ENCODE measurements around the gene ENPP1. TPM values are rescaled to one million over a fixed set of nuclear protein-coding genes. Genes with fewer than 3 reads are reported as not detected.
"Not testable (repeated sequence)": the region's sequence is repeated elsewhere in the genome, so short reads cannot be mapped to it uniquely, and the experiment has no call there.

Gene ENPP1
- total RNA-seq, 3 donors from 2014 or later, result 0.32 to 0.52 (median 0.51) TPM

DNA sequence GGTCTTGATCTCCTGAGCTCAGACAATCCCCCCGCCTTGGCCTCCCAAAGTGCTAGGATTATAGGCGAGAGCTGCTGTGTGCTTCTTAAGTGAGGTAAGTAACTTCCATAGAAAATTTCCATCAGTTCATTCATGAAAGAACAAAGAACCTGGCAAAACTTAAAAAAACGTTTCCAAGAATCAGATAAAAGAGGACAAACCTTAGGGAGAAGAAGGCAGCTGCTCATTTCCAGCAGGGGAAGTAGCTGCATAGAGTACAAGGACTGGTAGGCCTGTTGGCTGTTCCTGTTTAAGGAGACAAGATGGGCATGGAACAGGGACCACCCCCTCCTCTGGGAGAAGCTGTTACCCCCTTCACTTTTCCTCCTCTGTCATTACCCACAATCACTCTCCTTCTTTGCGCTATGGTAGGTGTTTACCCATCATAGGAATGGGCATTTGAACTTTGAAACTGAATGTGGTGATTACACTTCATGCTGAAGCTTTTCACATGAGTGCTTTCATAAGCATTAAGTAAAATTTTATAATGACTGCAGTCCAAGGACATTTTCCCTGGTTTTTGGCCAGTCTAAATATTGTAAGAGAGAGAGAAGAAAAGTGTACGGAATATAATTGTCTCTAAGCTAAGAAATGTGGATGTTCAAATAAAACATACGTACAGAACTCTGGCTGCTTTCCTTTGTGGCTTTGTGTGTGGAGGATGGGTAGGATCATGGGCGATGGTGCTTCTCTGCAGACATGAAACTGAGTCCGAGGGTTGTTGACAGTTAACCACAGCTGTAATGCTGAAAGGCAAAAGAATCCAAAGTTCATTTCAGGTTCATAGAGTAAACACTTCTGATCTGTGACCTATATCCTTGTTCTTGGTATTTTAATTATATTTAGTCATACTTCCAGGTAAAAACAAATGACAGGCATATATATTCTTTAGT is 86.9 kb downstream of the ENPP1 start:
- peaks cover 6% of the 10 kb centered on the region for H3K9me3 Mint-ChIP-seq
- ATAC-seq (no peak), DNase-seq (no peak)
- no peaks in the 10 kb centered on the region for H3K36me3 Mint-ChIP-seq (ENCODE audit: insufficient read depth)
- no peak overlapping the region for H3K4me3 Mint-ChIP-seq
- peaks cover 12% of the 10 kb centered on the region for H3K27me3 Mint-ChIP-seq (ENCODE audit: low read depth)
- H3K4me1 Mint-ChIP-seq (ENCODE audit: low read depth), result no peaks in the 10 kb centered on the region

DNA sequence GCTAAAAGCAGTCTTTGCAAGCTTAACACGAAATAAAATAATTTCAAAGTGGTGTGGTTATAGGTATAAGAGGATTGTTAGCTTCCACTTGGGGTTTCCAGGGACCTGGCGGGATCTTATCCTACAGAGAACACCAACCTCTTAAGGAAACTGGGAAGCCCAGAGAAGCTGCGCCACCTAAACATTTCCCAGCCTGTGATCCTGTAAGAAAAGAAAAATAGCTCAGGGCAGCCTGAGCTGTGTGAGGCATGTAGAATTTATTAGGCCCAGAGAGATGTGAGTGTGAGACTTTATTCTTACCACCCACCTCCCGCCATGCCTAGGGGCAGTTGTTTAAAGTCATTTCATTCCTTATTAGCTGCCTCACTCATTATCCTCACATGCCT is 89.2 kb downstream of the ENPP1 start:
- peaks cover 6% of the 10 kb centered on the region for H3K9me3 Mint-ChIP-seq
- ATAC-seq (no peak), DNase-seq (no peak)
- peaks cover 1% of the 10 kb centered on the region for H3K4me1 Mint-ChIP-seq (ENCODE audit: low read depth)
- H3K27me3 Mint-ChIP-seq (ENCODE audit: low read depth), result peaks cover 12% of the 10 kb centered on the region
- no peaks in the 10 kb centered on the region for H3K36me3 Mint-ChIP-seq (ENCODE audit: insufficient read depth)
- no peak overlapping the region for H3K4me3 Mint-ChIP-seq

DNA sequence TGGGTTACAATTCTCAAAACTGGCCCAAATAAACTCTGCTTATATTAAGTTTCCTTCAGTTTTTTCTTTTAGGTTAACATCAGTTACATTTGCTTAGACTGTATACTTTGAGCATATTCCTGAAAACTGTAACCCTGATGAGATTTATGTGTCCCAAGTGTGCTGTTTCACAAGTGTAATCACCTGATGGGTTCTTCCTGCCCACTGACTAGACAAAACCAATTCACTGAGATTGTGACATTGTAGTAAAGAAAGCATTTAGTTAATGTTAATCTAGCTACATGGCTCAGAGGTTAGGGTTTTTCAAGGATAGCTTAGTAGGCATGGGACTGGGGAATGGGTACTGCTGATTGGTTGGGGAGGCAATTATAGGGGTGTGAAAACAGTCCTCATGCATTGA is 89.8 kb downstream of the ENPP1 start:
- Mint-ChIP-seq H3K27me3 (ENCODE audit: low read depth) (peaks cover 12% of the 10 kb centered on the region), H3K4me3 (no peak overlapping the region), H3K9me3 (peaks cover 6% of the 10 kb centered on the region), H3K36me3 (ENCODE audit: insufficient read depth) (no peaks in the 10 kb centered on the region), H3K4me1 (ENCODE audit: low read depth) (peaks cover 1% of the 10 kb centered on the region)
- DNase-seq (no peak), ATAC-seq (no peak)

DNA sequence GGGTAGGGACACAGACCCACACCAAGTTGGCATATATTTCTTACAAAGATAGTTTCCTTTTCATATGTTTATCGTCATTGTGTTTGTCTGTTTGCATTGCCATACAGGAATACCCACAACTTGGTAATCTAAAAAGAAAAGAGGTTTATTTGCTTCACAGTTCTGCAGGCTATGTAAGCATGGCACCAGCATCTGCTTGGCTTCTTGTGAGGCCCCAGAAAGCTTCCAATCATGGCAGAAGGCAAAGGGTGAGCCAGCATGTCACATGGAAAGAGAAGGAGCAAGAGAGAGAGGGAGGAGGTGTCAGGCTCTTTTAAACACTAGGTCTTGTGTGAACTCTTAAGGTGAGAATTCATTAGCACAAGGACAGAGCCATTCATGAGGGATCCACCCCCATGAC is 90.9 kb downstream of the ENPP1 start:
- no peak overlapping the region for H3K4me3 Mint-ChIP-seq
- ATAC-seq (no peak), DNase-seq (no peak)
- H3K9me3 Mint-ChIP-seq, result peaks cover 6% of the 10 kb centered on the region
- H3K27me3 Mint-ChIP-seq (ENCODE audit: low read depth), result peaks cover 16% of the 10 kb centered on the region
- H3K4me1 Mint-ChIP-seq (ENCODE audit: low read depth), result peaks cover 1% of the 10 kb centered on the region
- H3K36me3 Mint-ChIP-seq (ENCODE audit: insufficient read depth), result no peaks in the 10 kb centered on the region

DNA sequence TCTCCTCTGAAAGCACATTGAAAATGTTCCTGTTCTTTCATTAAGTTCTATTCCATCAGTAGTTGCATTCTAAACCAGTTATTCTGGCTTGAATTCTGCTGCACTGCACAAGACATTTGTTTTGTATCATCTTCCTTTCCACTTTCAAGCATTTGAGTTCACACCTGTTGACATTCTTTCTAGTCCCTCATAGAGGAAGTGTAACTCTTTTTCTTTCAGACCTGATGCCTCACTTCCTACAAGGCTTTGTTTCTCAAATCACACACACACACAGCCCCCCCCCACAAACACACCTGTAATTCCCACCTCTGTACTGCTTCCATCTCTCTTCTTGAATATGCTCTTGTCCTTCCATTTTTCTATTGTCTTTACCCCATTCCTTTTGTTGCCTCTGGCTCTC is 92.4 kb downstream of the ENPP1 start:
- Mint-ChIP-seq H3K27me3 (ENCODE audit: low read depth) (peaks cover 8% of the 10 kb centered on the region), H3K36me3 (ENCODE audit: insufficient read depth) (no peaks in the 10 kb centered on the region), H3K4me1 (ENCODE audit: low read depth) (peaks cover 1% of the 10 kb centered on the region), H3K9me3 (peaks cover 6% of the 10 kb centered on the region), H3K4me3 (no peak overlapping the region)
- no peak for DNase-seq
- no peak for ATAC-seq

DNA sequence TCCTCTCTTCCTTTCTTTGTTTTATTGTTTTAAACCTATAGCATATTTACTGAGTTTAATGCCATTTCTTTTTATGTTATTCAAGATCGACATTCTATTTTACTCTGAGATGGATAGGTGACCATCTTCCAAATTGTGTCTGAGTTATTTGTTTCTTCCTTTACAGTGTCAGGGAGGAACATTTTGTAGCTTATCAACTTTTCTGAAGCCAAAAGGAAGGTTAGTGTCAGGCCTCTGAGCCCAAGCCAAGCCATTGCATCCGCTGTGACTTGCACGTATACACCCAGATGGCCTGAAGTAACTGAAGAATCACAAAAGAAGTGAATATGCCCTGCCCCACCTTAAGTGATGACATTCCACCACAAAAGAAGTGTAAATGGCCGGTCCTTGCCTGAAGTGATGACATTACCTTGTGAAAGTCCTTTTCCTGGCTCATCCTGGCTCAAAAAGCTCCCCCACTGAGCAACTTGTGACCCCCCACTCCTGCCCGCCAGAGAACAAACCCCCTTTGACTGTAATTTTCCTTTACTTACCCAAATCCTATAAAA is 93.6 kb downstream of the ENPP1 start:
- not testable (repeated sequence) for H3K36me3 Mint-ChIP-seq (ENCODE audit: insufficient read depth); H3K27me3 Mint-ChIP-seq (ENCODE audit: low read depth); H3K4me1 Mint-ChIP-seq (ENCODE audit: low read depth)

DNA sequence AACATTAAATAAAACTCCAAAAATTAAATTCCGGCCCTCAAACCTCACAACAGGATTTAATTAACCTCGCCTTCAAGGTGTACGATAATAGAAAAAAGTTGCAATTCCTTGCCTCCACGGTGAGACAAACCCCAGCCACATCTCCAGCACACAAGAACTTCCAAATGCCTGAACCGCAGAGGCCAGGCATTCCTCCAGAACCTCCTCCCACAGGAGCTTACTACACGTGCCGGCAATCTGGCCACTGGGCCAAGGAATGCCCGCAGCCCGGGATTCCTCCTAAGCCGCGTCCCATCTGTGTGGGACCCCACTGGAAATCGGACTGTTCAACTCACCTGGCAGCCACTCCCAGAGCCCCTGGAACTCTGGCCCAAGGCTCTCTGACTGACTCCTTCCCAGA is 95.9 kb downstream of the ENPP1 start:
- H3K27me3 Mint-ChIP-seq (ENCODE audit: low read depth), result peaks cover 12% of the 10 kb centered on the region
- H3K36me3 Mint-ChIP-seq (ENCODE audit: insufficient read depth); H3K4me1 Mint-ChIP-seq (ENCODE audit: low read depth); ATAC-seq; DNase-seq; H3K9me3 Mint-ChIP-seq; H3K4me3 Mint-ChIP-seq: not testable (repeated sequence)

More for the DNA sequence above, 93.6 kb downstream of the ENPP1 start:
- not testable (repeated sequence) for H3K9me3 Mint-ChIP-seq, ATAC-seq, H3K4me3 Mint-ChIP-seq, DNase-seq

DNA sequence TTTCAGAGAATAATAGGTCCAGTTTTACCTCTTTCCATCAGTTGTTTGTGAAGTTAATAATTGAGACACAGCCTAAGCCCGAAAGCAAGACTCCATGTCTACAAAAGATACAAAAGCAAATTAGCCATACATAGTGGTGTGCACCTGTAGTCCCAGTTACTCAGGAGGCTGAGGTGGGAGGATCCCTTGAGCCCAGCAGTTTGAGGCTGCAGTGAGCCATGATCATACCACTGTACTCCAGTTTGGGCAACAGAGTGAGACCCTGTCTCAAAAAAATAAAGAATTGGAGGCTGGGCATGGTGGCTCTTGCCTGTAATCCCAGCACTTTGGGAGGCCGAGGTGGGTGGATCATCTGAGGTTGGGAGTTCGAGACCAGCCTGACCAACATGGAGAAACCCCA is 101.0 kb downstream of the ENPP1 start:
- peaks cover 22% of the 10 kb centered on the region for H3K27me3 Mint-ChIP-seq (ENCODE audit: low read depth)
- not testable (repeated sequence) for DNase-seq; H3K4me1 Mint-ChIP-seq (ENCODE audit: low read depth); H3K4me3 Mint-ChIP-seq; ATAC-seq; H3K36me3 Mint-ChIP-seq (ENCODE audit: insufficient read depth); H3K9me3 Mint-ChIP-seq

DNA sequence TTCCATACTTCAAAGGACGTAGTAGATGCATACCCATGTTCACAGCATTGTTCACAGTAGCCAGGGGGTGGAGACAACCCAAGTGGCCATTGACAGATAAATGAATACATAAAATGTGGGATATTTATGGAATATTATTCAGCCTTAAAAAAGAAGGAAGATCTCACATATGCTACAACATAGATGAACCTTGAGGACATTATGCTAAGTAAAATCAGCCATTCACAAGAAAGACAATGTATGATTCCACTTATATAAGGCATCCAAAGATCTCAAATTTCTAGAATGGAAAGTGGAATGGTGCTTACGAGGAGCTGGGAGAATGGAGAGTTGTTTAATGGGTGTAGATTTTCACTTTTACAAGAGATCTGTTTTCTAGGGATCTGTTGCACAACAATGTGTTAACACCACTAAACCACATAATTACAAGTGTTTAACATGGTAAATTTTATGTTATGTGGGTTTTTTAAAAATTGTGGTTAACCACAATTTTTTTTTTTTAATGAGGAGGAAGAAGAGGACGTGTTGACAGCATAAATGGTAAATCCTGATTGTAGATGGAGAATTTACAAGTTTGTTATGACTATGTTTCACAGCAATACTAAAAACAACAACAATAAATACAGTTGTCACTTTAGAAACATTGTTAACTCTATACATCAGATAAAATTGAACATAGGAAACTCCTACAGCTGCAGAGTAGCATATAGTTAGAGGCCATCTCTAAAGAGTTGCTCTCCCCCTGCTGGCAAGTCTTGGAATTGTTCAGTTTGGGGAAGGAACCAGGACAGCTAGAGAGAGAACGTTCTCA is 101.8 kb downstream of the ENPP1 start:
- no peaks in the 10 kb centered on the region for H3K36me3 Mint-ChIP-seq (ENCODE audit: insufficient read depth)
- ATAC-seq (peak; percentile 88 to 95), DNase-seq (peak; percentile 69)
- no peaks in the 10 kb centered on the region for H3K9me3 Mint-ChIP-seq
- H3K4me3 Mint-ChIP-seq, result no peak overlapping the region
- H3K4me1 Mint-ChIP-seq (ENCODE audit: low read depth), result peaks cover 9% of the 10 kb centered on the region
- H3K27me3 Mint-ChIP-seq (ENCODE audit: low read depth), result peaks cover 26% of the 10 kb centered on the region

DNA sequence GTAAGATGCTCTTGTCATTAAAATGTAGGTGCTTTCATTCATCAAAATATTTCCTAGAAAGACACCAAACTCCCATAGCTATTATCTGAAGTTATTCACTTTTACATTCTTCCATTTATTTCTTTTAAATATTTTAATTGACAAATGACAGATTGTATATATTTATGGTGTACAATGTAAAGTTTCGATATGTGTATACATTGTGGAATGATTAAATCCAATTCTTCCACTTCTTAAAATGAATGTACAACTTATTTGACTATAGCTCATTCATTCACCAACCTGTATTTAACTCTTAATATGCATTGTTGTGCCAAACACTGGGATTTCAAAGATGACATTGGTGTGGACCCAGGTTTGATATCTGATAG is 102.4 kb downstream of the ENPP1 start:
- DNase-seq (no peak), ATAC-seq (no peak)
- H3K4me3 Mint-ChIP-seq, result no peak overlapping the region
- peaks cover 9% of the 10 kb centered on the region for H3K4me1 Mint-ChIP-seq (ENCODE audit: low read depth)
- H3K36me3 Mint-ChIP-seq (ENCODE audit: insufficient read depth), result no peaks in the 10 kb centered on the region
- no peaks in the 10 kb centered on the region for H3K9me3 Mint-ChIP-seq
- peaks cover 29% of the 10 kb centered on the region for H3K27me3 Mint-ChIP-seq (ENCODE audit: low read depth)

DNA sequence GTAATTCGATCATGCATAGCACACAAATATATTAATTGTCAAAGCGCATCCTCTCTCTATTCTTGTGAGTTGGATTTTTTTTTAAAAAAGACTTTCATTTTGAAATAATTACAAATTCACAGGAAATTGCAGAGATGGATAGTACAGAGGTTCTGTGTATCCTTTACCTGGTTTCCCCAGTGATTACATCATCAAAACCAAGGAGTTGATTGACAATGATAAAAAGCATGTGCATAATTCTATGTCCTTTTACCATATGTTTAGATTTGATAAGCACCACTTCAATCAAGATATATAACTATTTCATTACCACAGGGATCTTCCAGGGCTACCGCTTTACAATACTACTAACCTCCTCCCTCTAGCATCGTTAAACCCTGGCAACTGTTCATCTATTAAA is 103.1 kb downstream of the ENPP1 start:
- DNase-seq (no peak), ATAC-seq (no peak)
- Mint-ChIP-seq H3K36me3 (ENCODE audit: insufficient read depth) (no peaks in the 10 kb centered on the region), H3K4me1 (ENCODE audit: low read depth) (peaks cover 9% of the 10 kb centered on the region), H3K4me3 (no peak overlapping the region), H3K9me3 (peaks cover under 1% of the 10 kb centered on the region), H3K27me3 (ENCODE audit: low read depth) (peaks cover 32% of the 10 kb centered on the region)

DNA sequence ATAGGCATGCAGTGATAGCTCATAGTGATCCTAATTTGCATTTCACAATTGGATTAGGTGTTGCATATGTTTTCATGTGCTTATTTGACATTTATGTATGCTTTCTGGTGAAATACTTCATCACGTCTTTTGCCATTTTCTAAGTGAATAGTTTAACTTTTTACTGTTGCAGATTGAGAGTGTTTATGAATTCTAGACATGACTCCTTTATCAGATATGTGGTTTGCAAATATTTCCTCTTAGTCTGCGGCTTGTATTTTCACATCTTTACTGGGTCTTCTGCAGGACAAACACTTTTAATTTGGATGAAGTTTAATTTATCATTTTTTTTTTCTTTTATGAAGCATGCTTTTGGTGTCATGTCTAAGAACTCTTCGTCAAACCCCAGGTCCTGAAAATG is 104.1 kb downstream of the ENPP1 start:
- DNase-seq (no peak), ATAC-seq (no peak)
- Mint-ChIP-seq H3K27me3 (ENCODE audit: low read depth) (peaks cover 42% of the 10 kb centered on the region), H3K36me3 (ENCODE audit: insufficient read depth) (no peaks in the 10 kb centered on the region), H3K4me3 (no peak overlapping the region), H3K4me1 (ENCODE audit: low read depth) (peaks cover 11% of the 10 kb centered on the region), H3K9me3 (peaks cover 4% of the 10 kb centered on the region)

DNA sequence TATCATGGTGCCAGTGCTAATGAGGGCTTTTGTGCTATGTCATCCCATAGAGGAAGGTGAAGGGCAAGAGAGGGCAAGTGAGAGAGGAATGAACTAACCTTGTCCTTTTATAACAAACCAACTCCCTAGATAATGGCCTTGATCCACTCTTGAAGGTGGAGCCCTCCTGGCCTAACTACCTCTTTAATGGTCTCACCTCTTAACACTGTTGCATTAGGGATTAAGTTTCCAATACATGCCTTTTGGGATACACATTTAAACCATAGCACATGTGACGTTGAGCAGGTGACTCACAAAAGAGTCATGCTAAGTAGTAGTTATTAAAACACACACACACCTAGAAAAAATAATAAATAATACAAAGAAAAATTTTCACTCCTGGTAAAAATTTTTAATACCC is 106.4 kb downstream of the ENPP1 start:
- Mint-ChIP-seq H3K36me3 (ENCODE audit: insufficient read depth) (no peaks in the 10 kb centered on the region), H3K4me1 (ENCODE audit: low read depth) (peaks cover 18% of the 10 kb centered on the region), H3K4me3 (no peak overlapping the region), H3K27me3 (ENCODE audit: low read depth) (peaks cover 56% of the 10 kb centered on the region), H3K9me3 (peaks cover 4% of the 10 kb centered on the region)
- no peak for ATAC-seq
- no peak for DNase-seq

DNA sequence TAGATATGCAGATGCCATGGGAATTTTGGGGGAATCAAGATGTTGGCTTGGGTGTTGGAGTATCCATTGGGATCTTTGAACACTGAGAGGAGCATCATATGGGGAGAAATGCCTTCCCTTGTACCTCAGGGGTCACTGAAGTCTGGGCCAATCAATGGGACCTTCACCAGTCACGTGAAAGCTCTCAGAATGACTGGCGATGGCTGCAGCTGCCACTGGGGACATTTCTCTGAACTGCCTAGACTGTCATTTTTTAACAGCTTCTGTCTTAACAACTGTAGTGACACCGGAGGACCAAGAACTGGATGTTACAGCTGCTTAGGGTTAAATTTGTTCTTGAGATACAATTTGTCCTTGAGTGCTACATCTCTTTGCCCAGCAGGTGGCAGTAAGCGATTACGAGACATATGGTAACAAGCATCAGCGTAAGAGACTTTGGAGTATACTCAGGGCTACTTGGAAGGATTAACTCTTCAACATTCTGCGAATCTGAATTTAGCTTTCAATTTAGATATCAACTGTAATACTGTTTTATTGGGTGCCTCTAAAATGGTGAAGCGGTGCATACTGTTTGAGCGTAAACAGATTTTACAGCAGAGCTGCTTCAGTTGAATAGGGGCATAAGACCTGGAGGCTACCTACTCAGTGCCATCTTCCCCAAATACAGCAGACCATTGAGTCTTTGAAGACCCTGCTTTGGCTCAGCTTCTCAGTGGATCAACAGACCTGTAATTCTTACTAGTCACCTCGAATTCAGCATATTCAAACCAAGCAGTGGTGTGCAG is 107.3 kb downstream of the ENPP1 start:
- ATAC-seq, result peak; percentile 55 to 65

More for the DNA sequence above, 107.3 kb downstream of the ENPP1 start:
- DNase-seq, result peak; percentile 23
- Mint-ChIP-seq H3K4me1 (ENCODE audit: low read depth) (peaks cover 11% of the 10 kb centered on the region), H3K9me3 (peaks cover 4% of the 10 kb centered on the region), H3K4me3 (no peak overlapping the region), H3K27me3 (ENCODE audit: low read depth) (peaks cover 57% of the 10 kb centered on the region), H3K36me3 (ENCODE audit: insufficient read depth) (no peaks in the 10 kb centered on the region)
